ENCODE results near the gene CHST5.

CHST5 gene

DNA sequence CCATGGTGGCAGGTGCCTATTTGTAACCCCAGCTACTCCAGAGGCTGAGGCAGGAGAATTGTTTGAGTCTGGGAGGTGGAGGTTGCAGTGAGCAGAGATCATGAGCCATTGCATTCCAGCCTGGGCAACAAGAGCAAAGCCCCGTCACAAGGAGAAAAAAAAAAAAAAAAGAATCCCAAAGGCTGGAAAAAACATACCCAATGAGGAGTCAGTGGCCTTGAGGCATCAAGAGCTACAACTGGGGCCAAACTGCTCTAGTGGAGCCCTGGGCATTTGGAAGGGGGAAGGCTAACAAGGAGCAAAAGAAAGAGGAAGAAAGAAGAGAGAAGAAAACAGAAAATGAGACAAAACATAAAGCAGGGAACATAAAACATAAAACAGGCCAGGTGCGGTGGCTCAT, 47.6 kb downstream of the CHST5 start:
- Histone ChIP-seq H3K27ac (ENCODE audit: low read depth, low read length) (no peak overlapping the region), H3K4me3 (ENCODE audit: low read depth, low read length) (no peak overlapping the region), H2AFZ (ENCODE audit: low read length, unreplicated experiment) (no peak overlapping the region), H3K36me3 (ENCODE audit: insufficient read depth, low read length) (no peaks in the 10 kb centered on the region), H3K27me3 (ENCODE audit: insufficient read depth, low read length) (no peaks in the 10 kb centered on the region), H3K79me2 (ENCODE audit: control insufficient read depth, insufficient read depth, low read length, unreplicated experiment) (no peaks in the 10 kb centered on the region), H3K4me1 (ENCODE audit: control insufficient read depth, insufficient read depth, low read length, unreplicated experiment) (no peaks in the 10 kb centered on the region)

GRCh38 chr16:75486676-75487313, 49.1 kb downstream of the CHST5 start:
- H3K4me3 ChIP-seq (ENCODE audit: low read depth, low read length) = no peak overlapping the region
- H2AFZ ChIP-seq (ENCODE audit: low read length, unreplicated experiment) = no peak overlapping the region
- no peak overlapping the region for H3K27ac ChIP-seq (ENCODE audit: low read depth, low read length)
- H3K79me2 ChIP-seq (ENCODE audit: control insufficient read depth, insufficient read depth, low read length, unreplicated experiment) = no peaks in the 10 kb centered on the region
- no peaks in the 10 kb centered on the region for H3K36me3 ChIP-seq (ENCODE audit: insufficient read depth, low read length)
- H3K27me3 ChIP-seq (ENCODE audit: insufficient read depth, low read length) = no peaks in the 10 kb centered on the region
- H3K4me1 ChIP-seq (ENCODE audit: control insufficient read depth, insufficient read depth, low read length, unreplicated experiment) = no peaks in the 10 kb centered on the region

- no peak overlapping the region for H3K4me3 ChIP-seq (ENCODE audit: low read depth, low read length)
- no peaks in the 10 kb centered on the region for H3K4me1 ChIP-seq (ENCODE audit: control insufficient read depth, insufficient read depth, low read length, unreplicated experiment)
- no peak overlapping the region for H2AFZ ChIP-seq (ENCODE audit: low read length, unreplicated experiment)
- H3K36me3 ChIP-seq (ENCODE audit: insufficient read depth, low read length) = no peaks in the 10 kb centered on the region
- no peak overlapping the region for H3K27ac ChIP-seq (ENCODE audit: low read depth, low read length)
- H3K79me2 ChIP-seq (ENCODE audit: control insufficient read depth, insufficient read depth, low read length, unreplicated experiment) = no peaks in the 10 kb centered on the region
- no peaks in the 10 kb centered on the region for H3K27me3 ChIP-seq (ENCODE audit: insufficient read depth, low read length)
Measured at GRCh38 chr16:75486014-75486675, 49.8 kb downstream of the CHST5 start.

DNA sequence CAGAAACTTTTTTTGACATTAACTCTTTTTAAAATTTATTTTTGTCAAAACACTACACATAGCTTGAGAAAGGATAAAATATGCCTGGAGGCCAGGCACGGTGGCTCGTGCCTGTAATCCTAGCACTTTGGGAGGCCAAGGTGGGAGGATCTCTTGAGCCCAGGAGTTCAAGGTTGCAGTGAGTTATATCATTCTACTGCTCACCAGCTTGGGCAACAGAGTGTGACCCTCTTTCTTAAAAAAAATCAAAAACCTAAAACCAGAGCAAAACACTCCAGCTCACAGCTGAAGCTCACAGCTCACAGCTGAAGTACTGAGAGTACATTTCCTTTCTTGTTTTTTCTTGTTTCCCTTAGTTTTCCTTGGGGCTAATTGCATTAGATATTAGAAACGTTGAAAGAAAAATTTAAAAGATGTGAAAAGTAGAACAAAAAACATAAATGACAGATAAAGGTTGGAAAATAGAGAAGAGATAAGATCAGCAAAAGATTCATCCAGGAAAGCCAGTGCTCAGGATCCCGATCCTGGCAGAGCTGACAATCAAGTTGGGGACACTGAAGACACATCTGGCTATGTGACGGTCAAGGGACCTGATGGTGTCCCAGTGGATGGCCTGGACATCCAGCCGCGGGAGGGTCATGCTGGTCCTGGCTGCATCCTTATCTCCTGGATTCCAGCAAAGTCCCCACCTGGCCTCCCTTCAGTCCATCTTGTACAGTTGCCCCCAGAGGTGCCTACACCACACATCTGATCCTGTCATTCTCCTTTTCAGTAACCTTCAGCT, 50.5 kb downstream of the CHST5 start:
- H2AFZ ChIP-seq (ENCODE audit: low read length, unreplicated experiment) = no peak overlapping the region
- no peaks in the 10 kb centered on the region for H3K27me3 ChIP-seq (ENCODE audit: insufficient read depth, low read length)
- no peaks in the 10 kb centered on the region for H3K36me3 ChIP-seq (ENCODE audit: insufficient read depth, low read length)
- H3K79me2 ChIP-seq (ENCODE audit: control insufficient read depth, insufficient read depth, low read length, unreplicated experiment) = no peaks in the 10 kb centered on the region
- H3K27ac ChIP-seq (ENCODE audit: low read depth, low read length) = no peak overlapping the region
- H3K4me3 ChIP-seq (ENCODE audit: low read depth, low read length) = no peak overlapping the region
- no peaks in the 10 kb centered on the region for H3K4me1 ChIP-seq (ENCODE audit: control insufficient read depth, insufficient read depth, low read length, unreplicated experiment)

DNA sequence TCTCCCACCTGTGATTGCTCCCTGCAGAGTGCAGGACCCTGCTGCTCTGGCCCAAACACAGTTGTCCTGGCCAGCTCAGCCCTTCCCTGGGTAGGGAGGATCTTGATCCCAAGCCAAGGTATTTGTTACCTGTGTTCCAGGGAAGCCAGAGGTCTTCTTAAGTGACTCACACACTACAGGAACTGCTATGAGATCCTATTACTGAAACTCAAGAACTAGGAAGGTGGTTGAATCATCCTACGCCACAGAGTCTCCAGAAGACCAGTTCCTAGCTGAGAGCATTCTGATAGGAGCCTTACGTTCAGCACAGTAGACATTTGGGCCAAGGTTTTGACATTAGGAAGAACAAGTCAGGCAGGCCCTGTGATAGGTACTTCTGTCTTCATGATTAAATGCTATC, 52.7 kb downstream of the CHST5 start:
- no peak overlapping the region for H3K4me3 ChIP-seq (ENCODE audit: low read depth, low read length)
- H2AFZ ChIP-seq (ENCODE audit: low read length, unreplicated experiment) = no peak overlapping the region
- H3K79me2 ChIP-seq (ENCODE audit: control insufficient read depth, insufficient read depth, low read length, unreplicated experiment) = no peaks in the 10 kb centered on the region
- no peak overlapping the region for H3K27ac ChIP-seq (ENCODE audit: low read depth, low read length)
- no peaks in the 10 kb centered on the region for H3K36me3 ChIP-seq (ENCODE audit: insufficient read depth, low read length)
- H3K27me3 ChIP-seq (ENCODE audit: insufficient read depth, low read length) = no peaks in the 10 kb centered on the region
- H3K4me1 ChIP-seq (ENCODE audit: control insufficient read depth, insufficient read depth, low read length, unreplicated experiment) = no peaks in the 10 kb centered on the region

GRCh38 chr16:75482434-75483205, 53.3 kb downstream of the CHST5 start:
- H3K4me3 ChIP-seq (ENCODE audit: low read depth, low read length) = no peak overlapping the region
- no peaks in the 10 kb centered on the region for H3K4me1 ChIP-seq (ENCODE audit: control insufficient read depth, insufficient read depth, low read length, unreplicated experiment)
- H3K27ac ChIP-seq (ENCODE audit: low read depth, low read length) = no peak overlapping the region
- H3K36me3 ChIP-seq (ENCODE audit: insufficient read depth, low read length) = no peaks in the 10 kb centered on the region
- H3K27me3 ChIP-seq (ENCODE audit: insufficient read depth, low read length) = no peaks in the 10 kb centered on the region
- no peak overlapping the region for H2AFZ ChIP-seq (ENCODE audit: low read length, unreplicated experiment)
- no peaks in the 10 kb centered on the region for H3K79me2 ChIP-seq (ENCODE audit: control insufficient read depth, insufficient read depth, low read length, unreplicated experiment)

GRCh38 chr16:75481475-75481874, 54.4 kb downstream of the CHST5 start:
- no peaks in the 10 kb centered on the region for H3K27me3 ChIP-seq (ENCODE audit: insufficient read depth, low read length)
- H2AFZ ChIP-seq (ENCODE audit: low read length, unreplicated experiment) = no peak overlapping the region
- H3K27ac ChIP-seq (ENCODE audit: low read depth, low read length) = no peak overlapping the region
- no peak overlapping the region for H3K4me3 ChIP-seq (ENCODE audit: low read depth, low read length)
- H3K36me3 ChIP-seq (ENCODE audit: insufficient read depth, low read length) = no peaks in the 10 kb centered on the region
- no peaks in the 10 kb centered on the region for H3K79me2 ChIP-seq (ENCODE audit: control insufficient read depth, insufficient read depth, low read length, unreplicated experiment)
- H3K4me1 ChIP-seq (ENCODE audit: control insufficient read depth, insufficient read depth, low read length, unreplicated experiment) = no peaks in the 10 kb centered on the region

- no peaks in the 10 kb centered on the region for H3K4me1 ChIP-seq (ENCODE audit: control insufficient read depth, insufficient read depth, low read length, unreplicated experiment)
- H3K27me3 ChIP-seq (ENCODE audit: insufficient read depth, low read length) = no peaks in the 10 kb centered on the region
- H3K79me2 ChIP-seq (ENCODE audit: control insufficient read depth, insufficient read depth, low read length, unreplicated experiment) = no peaks in the 10 kb centered on the region
- no peaks in the 10 kb centered on the region for H3K36me3 ChIP-seq (ENCODE audit: insufficient read depth, low read length)
- no peak overlapping the region for H2AFZ ChIP-seq (ENCODE audit: low read length, unreplicated experiment)
- H3K27ac ChIP-seq (ENCODE audit: low read depth, low read length) = no peak overlapping the region
- no peak overlapping the region for H3K4me3 ChIP-seq (ENCODE audit: low read depth, low read length)
Measured at GRCh38 chr16:75479421-75479990, 56.4 kb downstream of the CHST5 start.
